Nephron progenitor cell (in vitro differentiated cells): Measurements from ENCODE around the gene MGMT.

Source experiments
- DNase-seq: peaks from one replicate; pipeline ENCODE4 v3.0.0; 2021
- H3K27ac Mint-ChIP-seq: 2 replicates; pipeline ENCODE4 v1.8.0; 2021; ENCODE audit warnings: mild to moderate bottlenecking, moderate library complexity, mixed read lengths
- H3K27me3 Mint-ChIP-seq: 2 replicates; pipeline ENCODE4 v1.8.0; 2021; ENCODE audit warnings: mild to moderate bottlenecking, low read depth, mixed read lengths; ENCODE audit not compliant: poor library complexity
- H3K36me3 Mint-ChIP-seq: 2 replicates; pipeline ENCODE4 v1.8.0; 2021; ENCODE audit warnings: low read depth, mixed read lengths
- H3K4me1 Mint-ChIP-seq: 2 replicates; pipeline ENCODE4 v1.8.0; 2021; ENCODE audit warnings: mixed read lengths
- H3K4me3 Mint-ChIP-seq: 2 replicates; pipeline ENCODE4 v1.8.0; 2021; ENCODE audit warnings: mild to moderate bottlenecking, moderate library complexity, mixed read lengths
- H3K9me3 Mint-ChIP-seq: 2 replicates; pipeline ENCODE4 v1.8.0; 2021; ENCODE audit warnings: mild to moderate bottlenecking, moderate library complexity, mixed read lengths
- TF ChIP-seq, protein P1 (sequence below): fragments of 200-600 bp; sonication (generic); IDR thresholded peaks from 2 replicates; pipeline ENCODE4 v1.5.0; 2021; ENCODE audit warnings: antibody characterized with exemption

MGMT gene

DNA sequence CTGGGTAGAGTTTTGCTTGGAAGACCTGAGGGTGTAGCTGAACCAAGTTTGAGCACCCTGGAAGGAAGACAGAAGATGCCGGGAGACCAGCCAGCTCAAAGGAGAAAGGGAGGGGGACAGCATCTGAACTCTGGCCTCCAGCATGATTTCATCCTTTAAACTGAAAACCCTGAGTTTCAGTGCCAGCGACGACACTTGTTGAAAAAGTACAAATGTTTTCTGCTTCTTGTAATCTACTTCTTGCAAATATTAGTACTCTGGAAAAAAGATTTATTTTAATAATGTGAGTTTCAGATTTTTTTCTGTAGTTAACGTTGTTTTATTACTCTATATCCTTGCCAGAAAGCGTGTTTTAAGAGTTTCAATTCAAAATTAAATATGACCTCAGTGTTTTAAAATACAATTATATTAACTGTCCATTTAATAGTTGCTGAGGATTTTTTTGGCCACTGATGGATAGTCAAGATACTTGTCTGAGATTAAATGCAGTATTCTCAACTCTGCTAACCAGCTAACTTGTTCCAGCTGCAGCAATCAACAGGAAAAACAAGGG is 227.7 kb downstream of the MGMT start:
- no peak overlapping the region for H3K27ac Mint-ChIP-seq
- no peaks in the 10 kb centered on the region for H3K9me3 Mint-ChIP-seq
- H3K27me3 Mint-ChIP-seq, result peaks cover 15% of the 10 kb centered on the region
- TF ChIP-seq, protein P1, sequence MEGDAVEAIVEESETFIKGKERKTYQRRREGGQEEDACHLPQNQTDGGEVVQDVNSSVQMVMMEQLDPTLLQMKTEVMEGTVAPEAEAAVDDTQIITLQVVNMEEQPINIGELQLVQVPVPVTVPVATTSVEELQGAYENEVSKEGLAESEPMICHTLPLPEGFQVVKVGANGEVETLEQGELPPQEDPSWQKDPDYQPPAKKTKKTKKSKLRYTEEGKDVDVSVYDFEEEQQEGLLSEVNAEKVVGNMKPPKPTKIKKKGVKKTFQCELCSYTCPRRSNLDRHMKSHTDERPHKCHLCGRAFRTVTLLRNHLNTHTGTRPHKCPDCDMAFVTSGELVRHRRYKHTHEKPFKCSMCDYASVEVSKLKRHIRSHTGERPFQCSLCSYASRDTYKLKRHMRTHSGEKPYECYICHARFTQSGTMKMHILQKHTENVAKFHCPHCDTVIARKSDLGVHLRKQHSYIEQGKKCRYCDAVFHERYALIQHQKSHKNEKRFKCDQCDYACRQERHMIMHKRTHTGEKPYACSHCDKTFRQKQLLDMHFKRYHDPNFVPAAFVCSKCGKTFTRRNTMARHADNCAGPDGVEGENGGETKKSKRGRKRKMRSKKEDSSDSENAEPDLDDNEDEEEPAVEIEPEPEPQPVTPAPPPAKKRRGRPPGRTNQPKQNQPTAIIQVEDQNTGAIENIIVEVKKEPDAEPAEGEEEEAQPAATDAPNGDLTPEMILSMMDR, result no peak
- H3K4me3 Mint-ChIP-seq, result no peak overlapping the region
- DNase-seq, result no peak
- H3K4me1 Mint-ChIP-seq, result peaks cover 18% of the 10 kb centered on the region
- no peaks in the 10 kb centered on the region for H3K36me3 Mint-ChIP-seq

DNA sequence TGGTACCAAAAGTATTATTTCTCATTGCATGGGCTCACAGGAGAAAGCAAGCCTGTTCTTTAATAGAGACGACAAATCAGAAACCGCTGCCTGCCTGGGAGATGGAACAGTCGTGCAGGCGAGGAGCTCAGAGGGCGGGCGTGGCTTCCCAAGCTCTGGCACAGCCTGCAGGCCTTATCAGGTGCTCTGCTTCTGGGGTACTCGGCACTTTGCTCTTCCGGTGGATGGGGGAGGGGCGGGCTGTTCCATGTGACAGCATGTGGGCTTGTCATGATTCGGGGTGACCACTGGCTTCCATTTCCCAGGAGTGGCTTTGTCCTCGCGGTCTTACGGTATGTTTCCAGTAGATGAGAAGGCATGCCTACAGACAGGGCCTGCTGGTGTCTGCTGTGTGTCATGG is 228.6 kb downstream of the MGMT start:
- H3K27me3 Mint-ChIP-seq, result peaks cover 15% of the 10 kb centered on the region
- no peak overlapping the region for H3K27ac Mint-ChIP-seq
- no peaks in the 10 kb centered on the region for H3K36me3 Mint-ChIP-seq
- TF ChIP-seq, protein P1, result no peak
- H3K4me1 Mint-ChIP-seq, result peaks cover 14% of the 10 kb centered on the region
- H3K9me3 Mint-ChIP-seq, result no peaks in the 10 kb centered on the region
- DNase-seq, result no peak
- no peak overlapping the region for H3K4me3 Mint-ChIP-seq

DNA sequence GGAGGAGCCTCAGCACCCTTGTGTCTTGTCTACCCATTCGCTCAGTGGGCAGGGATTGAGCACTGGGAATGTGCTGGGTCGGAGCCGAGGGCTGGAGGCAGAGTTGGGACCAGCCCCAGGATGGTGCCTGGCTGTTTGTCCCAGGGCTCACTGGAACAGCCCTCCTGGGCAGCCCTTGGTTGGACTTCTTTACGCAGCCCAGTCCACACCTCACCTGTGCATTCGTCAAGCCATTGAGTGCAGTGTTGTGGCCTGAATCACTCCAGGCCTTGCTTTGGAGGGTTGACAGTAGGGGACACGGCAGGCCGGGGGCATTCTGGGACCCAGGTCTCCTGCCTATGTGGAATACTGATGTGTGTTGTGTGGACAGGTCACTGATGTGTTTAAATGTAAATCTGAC is 229.6 kb downstream of the MGMT start:
- Mint-ChIP-seq H3K36me3 (peaks cover 6% of the 10 kb centered on the region), H3K27me3 (peaks cover 15% of the 10 kb centered on the region), H3K9me3 (no peaks in the 10 kb centered on the region), H3K4me3 (no peak overlapping the region), H3K27ac (no peak overlapping the region), H3K4me1 (peaks cover 5% of the 10 kb centered on the region)
- no peak for DNase-seq
- TF ChIP-seq, protein P1, result no peak

DNA sequence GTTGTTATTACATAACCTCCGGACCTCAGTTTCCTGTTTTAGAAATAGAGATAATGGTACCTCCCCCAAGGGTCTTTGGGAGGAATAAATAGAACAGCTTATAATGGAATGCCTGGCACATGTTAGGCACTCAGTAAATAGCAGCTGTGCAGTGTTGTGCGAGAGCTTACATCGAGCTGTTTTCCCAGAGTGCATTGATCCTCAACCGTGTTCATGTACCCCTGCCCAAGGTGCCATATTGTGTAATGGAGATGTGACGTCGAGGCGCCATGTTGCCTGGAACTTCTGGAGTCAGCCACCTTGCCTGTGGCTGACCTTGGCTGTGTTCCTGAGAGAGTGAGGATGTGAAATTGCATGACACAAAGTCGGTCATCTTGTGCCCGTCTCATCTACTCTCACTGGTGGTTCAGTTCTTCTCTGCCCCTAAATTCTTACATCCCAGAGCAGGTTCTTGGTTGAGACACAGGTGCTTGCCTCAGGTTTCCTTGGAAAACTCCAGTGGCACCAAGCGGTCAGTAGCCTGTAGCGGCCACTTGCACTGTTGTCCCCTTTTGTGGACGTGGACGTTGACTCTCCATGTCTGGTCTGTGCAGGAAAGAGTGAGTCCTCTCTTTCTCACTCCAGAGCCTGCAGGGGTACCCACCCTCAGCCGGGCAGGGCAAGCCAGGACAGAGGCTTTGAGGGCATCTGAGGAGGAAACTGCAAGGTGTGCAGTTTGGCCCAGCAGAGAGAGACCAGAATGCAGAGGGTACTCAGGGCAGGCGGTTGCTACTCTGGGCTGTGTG is 230.6 kb downstream of the MGMT start:
- H3K4me3 Mint-ChIP-seq, result no peak overlapping the region
- no peak for DNase-seq
- H3K27me3 Mint-ChIP-seq, result peaks cover 11% of the 10 kb centered on the region
- H3K27ac Mint-ChIP-seq, result no peak overlapping the region
- TF ChIP-seq, protein P1, result no peak
- H3K9me3 Mint-ChIP-seq, result no peaks in the 10 kb centered on the region
- H3K36me3 Mint-ChIP-seq, result peaks cover 8% of the 10 kb centered on the region
- peaks cover 5% of the 10 kb centered on the region for H3K4me1 Mint-ChIP-seq

DNA sequence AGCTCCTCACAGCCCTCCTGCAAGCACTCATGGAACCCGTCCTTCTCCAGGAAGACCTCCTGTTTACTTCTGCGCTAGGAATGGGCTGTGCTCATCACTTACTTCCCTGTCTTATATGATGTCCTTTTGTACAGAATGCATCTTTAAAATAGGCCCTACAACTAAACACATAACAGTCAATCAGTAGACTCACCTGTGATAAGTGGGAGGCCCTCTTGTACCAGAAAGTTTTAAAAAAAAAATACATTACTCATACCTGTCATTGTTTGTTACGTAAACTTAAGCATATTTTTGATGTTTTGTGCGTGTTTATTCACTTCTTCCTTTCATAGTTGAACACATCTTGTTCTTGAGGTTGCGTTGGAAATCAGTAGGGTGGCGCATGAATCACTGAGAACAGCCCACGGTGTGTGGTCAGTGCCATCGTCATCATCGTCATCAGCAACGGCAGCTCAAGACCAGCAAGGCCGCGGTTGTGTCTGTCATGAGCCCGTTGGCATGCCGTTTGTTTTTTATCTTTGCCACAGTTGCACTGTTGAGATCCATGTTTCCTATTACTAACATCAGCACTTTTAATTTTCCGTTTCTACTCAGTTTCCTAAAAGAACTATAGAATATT is 232.8 kb downstream of the MGMT start:
- H3K27me3 Mint-ChIP-seq, result peaks cover 15% of the 10 kb centered on the region
- H3K4me1 Mint-ChIP-seq, result peaks cover 22% of the 10 kb centered on the region
- TF ChIP-seq, protein P1, result no peak
- DNase-seq, result no peak
- no peak overlapping the region for H3K4me3 Mint-ChIP-seq
- H3K27ac Mint-ChIP-seq, result no peak overlapping the region
- peaks cover 8% of the 10 kb centered on the region for H3K36me3 Mint-ChIP-seq
- H3K9me3 Mint-ChIP-seq, result no peaks in the 10 kb centered on the region
